HL-60 (cell line): ENCODE data around the gene RAB10.

ENCODE experiments used
- DNase-seq, 2 experiments: peaks; one replicate each; pipeline ENCODE4 v3.0.0-alpha.2; 2010 to 2020; ENCODE audit warnings: low read depth in 1 of 2, low spot score in 1 of 2
- H3K27ac ChIP-seq: fragments of 250-450 bp; sonication (Bioruptor Pico); replicated peaks from 2 replicates; pipeline ENCODE4 v1.5.1; 2020; ENCODE audit warnings: mild to moderate bottlenecking, moderate library complexity
- H3K27me3 ChIP-seq: fragments of 250-450 bp; sonication (Bioruptor Pico); 2 replicates; pipeline ENCODE4 v1.5.1; 2021; ENCODE audit warnings: mild to moderate bottlenecking, moderate library complexity; ENCODE audit not compliant: insufficient read depth, poor library complexity, severe bottlenecking
- H3K4me3 ChIP-seq: replicated peaks from 2 replicates; pipeline ENCODE4 v1.5.1; 2011; ENCODE audit warnings: mild to moderate bottlenecking, control low read depth, low read length; ENCODE audit not compliant: insufficient read depth
- GABPA ChIP-seq: IDR thresholded peaks from 2 replicates; pipeline ENCODE4 v1.6.1; 2012; ENCODE audit warnings: low read depth
- POLR2AphosphoS5 ChIP-seq: IDR thresholded peaks from 2 replicates; pipeline ENCODE4 v1.6.1; 2012; ENCODE audit warnings: low read depth
- SPI1 ChIP-seq: IDR thresholded peaks from 2 replicates; pipeline ENCODE4 v1.6.1; 2012; ENCODE audit warnings: low read depth, mild to moderate bottlenecking, borderline replicate concordance
- TF ChIP-seq, protein P1 (sequence below): IDR thresholded peaks from one replicate; pipeline ENCODE4 v1.5.1; 2011; ENCODE audit warnings: low read length, control low read depth, inconsistent platforms; ENCODE audit not compliant: insufficient read depth
- TF ChIP-seq, protein P2 (sequence below): IDR thresholded peaks from 2 replicates; pipeline ENCODE4 v1.6.1; 2012; ENCODE audit warnings: low read depth; ENCODE audit not compliant: insufficient replicate concordance

The RAB10 gene

DNA sequence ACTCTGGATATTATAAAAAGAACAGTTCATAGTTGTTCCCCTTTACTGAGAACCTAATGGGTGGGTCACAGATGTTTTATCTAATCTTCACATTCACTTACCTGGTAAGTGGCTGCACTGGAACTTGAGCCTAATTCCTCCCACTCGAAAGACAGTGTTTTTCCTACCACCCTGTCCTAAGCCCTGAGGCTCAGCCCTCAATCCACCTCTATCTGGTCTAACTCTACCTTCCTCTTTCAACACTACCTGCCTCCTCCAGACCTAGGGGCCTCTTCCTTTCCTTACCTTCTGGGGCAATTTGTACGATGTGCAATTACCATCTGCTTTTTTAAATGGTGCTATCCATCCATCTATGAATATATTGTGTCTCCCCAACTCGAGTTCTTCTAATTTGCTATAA is 41.9 kb upstream of the RAB10 start:
- Histone ChIP-seq H3K4me3 (no peak overlapping the region), H3K27me3 (no peaks in the 10 kb centered on the region), H3K27ac (peak overlapping the region; percentile 67)
- no peak for TF ChIP-seq GABPA
- TF ChIP-seq POLR2AphosphoS5 = no peak
- no peak for TF ChIP-seq SPI1
- TF ChIP-seq, protein P1, sequence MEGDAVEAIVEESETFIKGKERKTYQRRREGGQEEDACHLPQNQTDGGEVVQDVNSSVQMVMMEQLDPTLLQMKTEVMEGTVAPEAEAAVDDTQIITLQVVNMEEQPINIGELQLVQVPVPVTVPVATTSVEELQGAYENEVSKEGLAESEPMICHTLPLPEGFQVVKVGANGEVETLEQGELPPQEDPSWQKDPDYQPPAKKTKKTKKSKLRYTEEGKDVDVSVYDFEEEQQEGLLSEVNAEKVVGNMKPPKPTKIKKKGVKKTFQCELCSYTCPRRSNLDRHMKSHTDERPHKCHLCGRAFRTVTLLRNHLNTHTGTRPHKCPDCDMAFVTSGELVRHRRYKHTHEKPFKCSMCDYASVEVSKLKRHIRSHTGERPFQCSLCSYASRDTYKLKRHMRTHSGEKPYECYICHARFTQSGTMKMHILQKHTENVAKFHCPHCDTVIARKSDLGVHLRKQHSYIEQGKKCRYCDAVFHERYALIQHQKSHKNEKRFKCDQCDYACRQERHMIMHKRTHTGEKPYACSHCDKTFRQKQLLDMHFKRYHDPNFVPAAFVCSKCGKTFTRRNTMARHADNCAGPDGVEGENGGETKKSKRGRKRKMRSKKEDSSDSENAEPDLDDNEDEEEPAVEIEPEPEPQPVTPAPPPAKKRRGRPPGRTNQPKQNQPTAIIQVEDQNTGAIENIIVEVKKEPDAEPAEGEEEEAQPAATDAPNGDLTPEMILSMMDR = no peak
- TF ChIP-seq, protein P2, sequence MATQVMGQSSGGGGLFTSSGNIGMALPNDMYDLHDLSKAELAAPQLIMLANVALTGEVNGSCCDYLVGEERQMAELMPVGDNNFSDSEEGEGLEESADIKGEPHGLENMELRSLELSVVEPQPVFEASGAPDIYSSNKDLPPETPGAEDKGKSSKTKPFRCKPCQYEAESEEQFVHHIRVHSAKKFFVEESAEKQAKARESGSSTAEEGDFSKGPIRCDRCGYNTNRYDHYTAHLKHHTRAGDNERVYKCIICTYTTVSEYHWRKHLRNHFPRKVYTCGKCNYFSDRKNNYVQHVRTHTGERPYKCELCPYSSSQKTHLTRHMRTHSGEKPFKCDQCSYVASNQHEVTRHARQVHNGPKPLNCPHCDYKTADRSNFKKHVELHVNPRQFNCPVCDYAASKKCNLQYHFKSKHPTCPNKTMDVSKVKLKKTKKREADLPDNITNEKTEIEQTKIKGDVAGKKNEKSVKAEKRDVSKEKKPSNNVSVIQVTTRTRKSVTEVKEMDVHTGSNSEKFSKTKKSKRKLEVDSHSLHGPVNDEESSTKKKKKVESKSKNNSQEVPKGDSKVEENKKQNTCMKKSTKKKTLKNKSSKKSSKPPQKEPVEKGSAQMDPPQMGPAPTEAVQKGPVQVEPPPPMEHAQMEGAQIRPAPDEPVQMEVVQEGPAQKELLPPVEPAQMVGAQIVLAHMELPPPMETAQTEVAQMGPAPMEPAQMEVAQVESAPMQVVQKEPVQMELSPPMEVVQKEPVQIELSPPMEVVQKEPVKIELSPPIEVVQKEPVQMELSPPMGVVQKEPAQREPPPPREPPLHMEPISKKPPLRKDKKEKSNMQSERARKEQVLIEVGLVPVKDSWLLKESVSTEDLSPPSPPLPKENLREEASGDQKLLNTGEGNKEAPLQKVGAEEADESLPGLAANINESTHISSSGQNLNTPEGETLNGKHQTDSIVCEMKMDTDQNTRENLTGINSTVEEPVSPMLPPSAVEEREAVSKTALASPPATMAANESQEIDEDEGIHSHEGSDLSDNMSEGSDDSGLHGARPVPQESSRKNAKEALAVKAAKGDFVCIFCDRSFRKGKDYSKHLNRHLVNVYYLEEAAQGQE = no peak
- peak; percentile 35 to 57 for DNase-seq

DNA sequence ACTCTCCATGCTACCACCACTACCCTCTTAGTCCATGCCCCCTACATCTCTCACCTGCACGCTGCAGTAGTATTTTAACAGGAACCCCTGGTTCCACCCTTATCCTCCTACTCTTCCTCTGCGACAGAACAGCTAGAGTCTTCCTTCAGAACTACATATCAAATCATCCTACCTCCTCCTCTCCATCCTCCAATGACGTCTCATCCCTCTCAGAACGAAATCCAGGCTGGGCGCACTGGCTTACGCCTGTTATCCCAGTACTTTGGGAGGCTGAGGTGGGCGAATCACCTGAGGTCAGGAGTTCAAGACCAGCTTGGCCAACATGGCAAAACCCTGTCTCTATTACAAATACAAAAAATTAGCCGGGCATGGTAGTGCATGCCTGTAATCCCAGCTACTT is 41.3 kb upstream of the RAB10 start:
- Histone ChIP-seq H3K27ac (peak overlapping the region; percentile 67), H3K4me3 (no peak overlapping the region), H3K27me3 (no peaks in the 10 kb centered on the region)
- no peak for DNase-seq
- TF ChIP-seq, protein P2 = no peak
- TF ChIP-seq, protein P1 = no peak
- TF ChIP-seq POLR2AphosphoS5 (no peak), SPI1 (no peak), GABPA (no peak)

DNA sequence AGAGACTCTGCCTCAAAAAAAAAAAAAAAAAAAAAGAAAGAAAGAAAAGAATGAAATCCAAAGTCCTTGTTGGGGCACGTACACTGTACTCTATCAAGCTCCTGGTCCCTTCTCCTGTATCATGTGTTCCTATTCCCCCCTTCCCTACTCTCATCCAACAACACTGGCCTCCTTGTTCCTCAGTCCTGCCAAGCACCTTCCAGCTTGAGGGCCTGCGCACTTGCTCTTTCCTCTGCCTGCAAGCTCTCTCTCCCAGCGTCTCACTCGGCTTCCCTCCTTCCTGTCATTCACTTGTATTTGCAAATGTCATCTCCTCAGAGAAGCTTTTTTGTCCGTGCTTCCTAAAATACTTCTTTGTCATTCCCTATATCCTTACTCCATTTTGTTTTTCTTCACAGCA is 40.8 kb upstream of the RAB10 start:
- TF ChIP-seq SPI1 (no peak), POLR2AphosphoS5 (no peak), GABPA (no peak)
- TF ChIP-seq, protein P1 = no peak
- TF ChIP-seq, protein P2 = no peak
- peak overlapping the region; percentile 67; the same call in 1 of the 2 replicates for H3K27ac ChIP-seq
- no peak for DNase-seq
- no peak overlapping the region for H3K4me3 ChIP-seq
- no peaks in the 10 kb centered on the region for H3K27me3 ChIP-seq
